ENCODE results near the gene SERPINA6. TPM values are rescaled to one million over a fixed set of nuclear protein-coding genes. Genes with fewer than 3 reads are reported as not detected.

Gene SERPINA6
- total RNA-seq, 1 donor from 2014 or later: not detected

DNA sequence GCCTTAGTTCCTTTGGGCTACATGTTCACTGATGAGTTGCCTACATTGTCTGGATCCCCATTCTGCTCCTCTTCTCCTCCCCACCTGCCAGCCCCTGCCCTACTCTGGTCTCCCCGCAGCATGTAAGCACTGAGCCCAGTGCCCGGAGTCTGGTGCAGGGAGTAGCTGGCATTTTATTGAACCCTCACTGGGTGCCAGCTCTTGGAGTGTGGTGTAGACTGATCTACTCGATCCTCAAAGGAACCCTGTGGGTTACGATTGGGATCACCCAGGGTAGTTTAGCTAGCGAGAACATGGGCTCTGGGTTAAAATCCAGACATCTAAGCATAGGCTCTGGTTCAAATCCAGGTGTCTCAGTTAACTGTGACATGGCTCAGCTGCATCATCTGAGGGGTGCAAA is 8.3 kb upstream of the SERPINA6 start:
- H3K9me3 Mint-ChIP-seq: peaks cover 2% of the 10 kb centered on the region
- H3K4me3 Mint-ChIP-seq: no peak overlapping the region
- CTCF ChIA-PET: no interaction called here
- POLR2A ChIA-PET: no interaction called here
- peaks cover 2% of the 10 kb centered on the region for H3K27me3 Mint-ChIP-seq
- DNase-seq: no peak
- intact Hi-C loops (cut with micrococcal nuclease): no loop called here
- ATAC-seq (ENCODE audit: low read depth): no peak
- H3K36me3 Mint-ChIP-seq (ENCODE audit: low read depth): no peaks in the 10 kb centered on the region
- TF ChIP-seq, protein P1, sequence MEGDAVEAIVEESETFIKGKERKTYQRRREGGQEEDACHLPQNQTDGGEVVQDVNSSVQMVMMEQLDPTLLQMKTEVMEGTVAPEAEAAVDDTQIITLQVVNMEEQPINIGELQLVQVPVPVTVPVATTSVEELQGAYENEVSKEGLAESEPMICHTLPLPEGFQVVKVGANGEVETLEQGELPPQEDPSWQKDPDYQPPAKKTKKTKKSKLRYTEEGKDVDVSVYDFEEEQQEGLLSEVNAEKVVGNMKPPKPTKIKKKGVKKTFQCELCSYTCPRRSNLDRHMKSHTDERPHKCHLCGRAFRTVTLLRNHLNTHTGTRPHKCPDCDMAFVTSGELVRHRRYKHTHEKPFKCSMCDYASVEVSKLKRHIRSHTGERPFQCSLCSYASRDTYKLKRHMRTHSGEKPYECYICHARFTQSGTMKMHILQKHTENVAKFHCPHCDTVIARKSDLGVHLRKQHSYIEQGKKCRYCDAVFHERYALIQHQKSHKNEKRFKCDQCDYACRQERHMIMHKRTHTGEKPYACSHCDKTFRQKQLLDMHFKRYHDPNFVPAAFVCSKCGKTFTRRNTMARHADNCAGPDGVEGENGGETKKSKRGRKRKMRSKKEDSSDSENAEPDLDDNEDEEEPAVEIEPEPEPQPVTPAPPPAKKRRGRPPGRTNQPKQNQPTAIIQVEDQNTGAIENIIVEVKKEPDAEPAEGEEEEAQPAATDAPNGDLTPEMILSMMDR (IDR thresholded peaks at IDR 0.05): no peak
- H3K4me1 Mint-ChIP-seq: no peaks in the 10 kb centered on the region
- H3K27ac Mint-ChIP-seq: no peak overlapping the region

DNA sequence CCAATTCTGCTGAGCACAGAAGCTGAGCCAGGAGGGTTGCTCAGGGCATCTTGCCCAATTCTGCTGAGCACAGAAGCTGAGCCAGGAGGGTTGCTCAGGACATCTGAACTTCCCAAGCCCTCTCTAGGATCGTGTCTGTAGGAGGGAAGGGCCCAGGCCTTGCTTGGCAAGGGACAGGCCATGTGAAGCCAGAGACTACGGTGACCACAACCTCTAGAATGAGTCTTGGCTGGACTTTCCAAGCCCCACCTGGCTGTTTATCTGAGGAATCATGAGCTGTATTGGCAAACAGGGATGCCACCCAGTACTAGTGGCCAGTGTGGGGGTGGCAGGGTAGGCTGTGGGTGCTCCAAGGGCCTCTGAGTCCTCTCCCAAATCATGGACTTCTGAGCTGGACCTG is 7.7 kb upstream of the SERPINA6 start:
- intact Hi-C loops (cut with micrococcal nuclease): no loop called here
- no peaks in the 10 kb centered on the region for H3K36me3 Mint-ChIP-seq (ENCODE audit: low read depth)
- H3K27ac Mint-ChIP-seq: no peak overlapping the region
- peaks cover 2% of the 10 kb centered on the region for H3K27me3 Mint-ChIP-seq
- no peaks in the 10 kb centered on the region for H3K4me1 Mint-ChIP-seq
- peaks cover 2% of the 10 kb centered on the region for H3K9me3 Mint-ChIP-seq
- no peak overlapping the region for H3K4me3 Mint-ChIP-seq
- ATAC-seq (ENCODE audit: low read depth) (no peak), DNase-seq (no peak)
- TF ChIP-seq, protein P1 (IDR thresholded peaks at IDR 0.05): no peak
- ChIA-PET POLR2A (no interaction called here), CTCF (no interaction called here)

DNA sequence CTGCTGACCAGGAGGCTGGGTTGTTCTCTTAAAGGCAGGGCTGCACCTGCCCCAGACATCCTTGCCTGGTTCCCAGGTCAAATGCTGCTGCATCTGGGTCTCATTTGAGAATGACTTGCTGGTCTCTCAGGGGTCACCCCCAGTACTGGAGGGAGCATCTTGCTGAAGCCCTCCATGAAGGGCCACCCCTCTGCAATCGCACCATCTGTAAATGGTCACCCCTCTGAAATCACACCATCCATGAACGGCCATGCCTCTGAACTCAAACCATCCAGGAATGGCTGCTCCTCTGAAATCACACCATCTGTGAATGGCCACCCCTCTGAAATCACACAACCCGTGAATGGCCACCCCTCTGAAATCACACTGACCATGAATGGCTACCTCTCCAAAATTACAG is 7.3 kb upstream of the SERPINA6 start:
- H3K27ac Mint-ChIP-seq: no peak overlapping the region
- DNase-seq: no peak
- H3K4me3 Mint-ChIP-seq: no peak overlapping the region
- intact Hi-C loops (cut with micrococcal nuclease): no loop called here
- no peaks in the 10 kb centered on the region for H3K4me1 Mint-ChIP-seq
- H3K9me3 Mint-ChIP-seq: peaks cover 2% of the 10 kb centered on the region
- H3K27me3 Mint-ChIP-seq: peaks cover 2% of the 10 kb centered on the region
- ATAC-seq (ENCODE audit: low read depth): no peak
- TF ChIP-seq, protein P1 (IDR thresholded peaks at IDR 0.05): no peak
- H3K36me3 Mint-ChIP-seq (ENCODE audit: low read depth): no peaks in the 10 kb centered on the region
- POLR2A ChIA-PET: no interaction called here
- CTCF ChIA-PET: no interaction called here

DNA sequence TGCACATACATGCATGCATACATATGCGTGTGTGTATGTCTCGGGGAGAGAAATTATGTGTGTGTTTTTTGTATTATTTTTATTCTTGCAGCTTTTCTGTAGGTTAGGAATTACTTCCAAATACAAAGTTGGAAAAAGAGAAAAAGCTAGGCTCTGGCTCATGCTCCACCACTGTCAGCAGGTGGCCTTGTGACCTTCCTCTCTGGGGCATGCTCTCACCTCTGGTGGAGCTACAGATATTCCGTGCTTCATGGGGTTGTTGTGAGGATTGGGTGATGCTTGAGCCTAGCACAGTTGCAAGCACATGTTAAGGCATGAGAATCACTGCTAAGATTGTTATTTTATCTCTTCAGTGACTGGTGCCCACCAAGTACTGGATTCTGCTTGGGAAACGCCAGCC is 6.7 kb upstream of the SERPINA6 start:
- DNase-seq: no peak
- no peak overlapping the region for H3K27ac Mint-ChIP-seq
- H3K36me3 Mint-ChIP-seq (ENCODE audit: low read depth): no peaks in the 10 kb centered on the region
- intact Hi-C loops (cut with micrococcal nuclease): no loop called here
- ChIA-PET POLR2A (no interaction called here), CTCF (no interaction called here)
- ATAC-seq (ENCODE audit: low read depth): no peak
- H3K9me3 Mint-ChIP-seq: peaks cover 2% of the 10 kb centered on the region
- H3K4me1 Mint-ChIP-seq: no peaks in the 10 kb centered on the region
- no peak overlapping the region for H3K4me3 Mint-ChIP-seq
- TF ChIP-seq, protein P1 (IDR thresholded peaks at IDR 0.05): no peak
- H3K27me3 Mint-ChIP-seq: no peaks in the 10 kb centered on the region

DNA sequence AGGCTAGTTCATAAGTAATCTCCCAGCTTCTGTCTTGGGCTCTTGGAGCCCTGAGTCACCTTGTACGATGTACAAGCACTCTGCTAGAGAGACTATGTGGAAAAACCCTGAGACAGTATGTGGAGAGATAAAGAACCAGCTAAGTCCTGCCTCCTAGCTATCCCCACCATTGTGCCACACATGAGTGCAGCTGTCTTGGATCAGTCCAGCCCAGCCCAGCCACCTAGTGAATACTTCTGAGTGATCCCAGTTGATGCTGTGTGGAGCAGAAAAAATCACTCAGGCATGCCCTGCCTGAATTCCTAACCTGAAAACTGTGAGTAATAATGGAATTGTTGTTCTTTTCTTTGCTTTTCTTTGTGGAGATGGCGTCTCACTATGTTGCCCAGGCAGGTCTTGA is 5.1 kb upstream of the SERPINA6 start:
- Mint-ChIP-seq H3K27ac (no peak overlapping the region), H3K36me3 (ENCODE audit: low read depth) (no peaks in the 10 kb centered on the region), H3K4me1 (no peaks in the 10 kb centered on the region), H3K4me3 (no peak overlapping the region), H3K9me3 (peaks cover 2% of the 10 kb centered on the region), H3K27me3 (no peaks in the 10 kb centered on the region)
- no peak for DNase-seq
- TF ChIP-seq, protein P1 (IDR thresholded peaks at IDR 0.05): no peak
- ChIA-PET CTCF (no interaction called here), POLR2A (no interaction called here)
- no peak for ATAC-seq (ENCODE audit: low read depth)
- intact Hi-C loops (cut with micrococcal nuclease): no loop called here

Data from activated B cell treated with CpG ODN at 0.5 μM for 24 hours (primary cell).